ENCODE results near the gene KRT80.
A peak's percentile ranks its signal among the peaks of the same experiment; 100 is the strongest.

Gene KRT80

GRCh38 chr12:52175371-52176350, 16.2 kb downstream of the KRT80 start:
- no peak for DNase-seq

- DNase-seq = no peak
These were observed 18.3 kb downstream of the KRT80 start for GRCh38 chr12:52173526-52173925.

- DNase-seq = no peak
These were observed 18.9 kb downstream of the KRT80 start for GRCh38 chr12:52172956-52173355.

GRCh38 chr12:52171950-52172512, 19.8 kb downstream of the KRT80 start:
- DNase-seq = no peak

DNA sequence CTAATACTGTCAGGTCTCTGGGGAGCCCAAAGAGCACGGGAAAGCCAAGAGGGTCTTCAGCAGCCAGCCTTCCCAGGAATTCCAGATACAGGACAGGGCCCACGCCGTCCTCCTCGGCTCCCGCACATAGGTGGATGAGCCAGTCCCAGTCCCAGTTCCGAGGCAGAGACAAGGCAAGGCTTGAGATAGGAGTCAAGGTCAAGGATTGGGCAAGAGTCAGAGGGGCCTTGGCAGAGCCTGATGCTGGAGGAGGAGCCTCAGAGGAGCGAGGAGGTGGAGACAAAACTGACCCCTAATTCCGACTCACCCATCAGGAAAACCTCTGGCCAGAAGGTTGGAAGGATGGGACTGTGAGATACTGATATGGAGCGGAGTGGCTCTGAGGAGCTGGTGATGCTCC, 21.0 kb downstream of the KRT80 start:
- no peak for DNase-seq

GRCh38 chr12:52169886-52170285, 21.9 kb downstream of the KRT80 start:
- DNase-seq = no peak

DNA sequence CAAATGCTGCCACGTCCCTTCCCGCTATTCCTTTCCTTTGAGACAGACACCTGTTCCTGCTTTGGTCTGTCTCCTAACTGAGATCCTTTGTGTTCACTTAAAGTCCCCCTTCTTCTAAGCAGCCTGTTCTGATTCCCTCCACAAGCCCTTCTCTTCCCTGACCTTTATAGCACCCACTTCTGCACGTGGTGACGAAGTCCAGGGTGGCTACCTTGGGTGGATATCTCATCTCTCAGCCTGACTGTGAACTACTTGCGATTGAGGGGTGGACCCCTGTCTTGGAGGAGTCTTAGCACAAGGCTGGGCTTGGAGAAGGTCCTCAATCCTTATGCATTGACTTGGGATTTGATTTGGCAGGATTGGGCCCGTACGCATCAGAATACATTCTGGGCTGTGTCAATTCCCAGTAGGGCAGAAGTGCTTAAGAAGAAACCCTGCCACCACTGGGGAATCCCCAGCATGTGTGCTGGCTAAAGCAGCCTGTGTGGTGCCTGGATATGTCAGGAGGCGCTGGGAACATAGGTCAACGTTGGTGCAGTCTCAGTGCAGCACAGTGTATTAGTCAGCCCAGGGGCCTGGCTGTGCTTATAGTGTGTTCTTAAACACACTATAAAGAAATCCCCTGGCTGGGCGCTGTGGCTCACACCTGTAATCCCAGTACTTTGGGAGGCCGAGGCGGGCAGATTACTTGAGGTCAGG, 23.6 kb downstream of the KRT80 start:
- DNase-seq = no peak

DNA sequence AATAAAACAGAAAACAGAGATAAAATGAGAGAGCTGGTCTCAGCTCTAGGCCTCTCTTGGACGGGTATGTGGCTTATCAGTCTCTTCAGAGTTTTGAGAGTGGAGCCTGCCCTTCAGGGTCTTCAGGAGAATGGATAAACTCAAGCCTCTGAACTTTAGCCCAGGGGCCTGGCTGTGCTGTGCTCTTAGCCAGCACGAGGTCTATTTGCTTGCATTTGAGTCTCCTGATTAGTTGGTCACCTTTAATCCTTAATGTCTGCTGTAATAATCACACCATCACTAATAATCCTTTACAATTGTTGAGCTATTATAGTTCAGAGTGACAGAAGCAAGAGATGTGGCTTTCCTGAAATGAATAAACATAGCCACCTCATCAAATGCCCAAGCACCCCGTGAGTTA, 24.3 kb downstream of the KRT80 start:
- DNase-seq = no peak

DNA sequence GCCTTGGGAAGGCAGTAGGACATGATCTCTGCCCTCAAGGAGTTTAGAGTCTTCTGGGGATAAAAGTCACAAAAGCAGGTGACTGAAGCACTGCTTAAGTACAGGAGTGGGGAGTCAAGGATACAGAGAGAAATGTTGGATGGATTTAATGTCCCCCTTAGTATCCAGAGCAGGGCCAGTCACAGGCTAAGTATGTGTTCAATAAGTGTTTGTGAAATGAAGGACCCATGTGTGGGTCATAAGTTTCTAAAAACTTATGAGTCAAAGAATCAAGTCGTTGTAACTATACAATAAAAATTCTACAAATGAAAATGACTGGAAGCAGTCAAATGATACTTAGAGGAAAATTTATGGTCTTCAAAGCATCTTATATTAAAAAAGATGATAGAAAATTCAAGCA, 25.1 kb downstream of the KRT80 start:
- DNase-seq = no peak

DNA sequence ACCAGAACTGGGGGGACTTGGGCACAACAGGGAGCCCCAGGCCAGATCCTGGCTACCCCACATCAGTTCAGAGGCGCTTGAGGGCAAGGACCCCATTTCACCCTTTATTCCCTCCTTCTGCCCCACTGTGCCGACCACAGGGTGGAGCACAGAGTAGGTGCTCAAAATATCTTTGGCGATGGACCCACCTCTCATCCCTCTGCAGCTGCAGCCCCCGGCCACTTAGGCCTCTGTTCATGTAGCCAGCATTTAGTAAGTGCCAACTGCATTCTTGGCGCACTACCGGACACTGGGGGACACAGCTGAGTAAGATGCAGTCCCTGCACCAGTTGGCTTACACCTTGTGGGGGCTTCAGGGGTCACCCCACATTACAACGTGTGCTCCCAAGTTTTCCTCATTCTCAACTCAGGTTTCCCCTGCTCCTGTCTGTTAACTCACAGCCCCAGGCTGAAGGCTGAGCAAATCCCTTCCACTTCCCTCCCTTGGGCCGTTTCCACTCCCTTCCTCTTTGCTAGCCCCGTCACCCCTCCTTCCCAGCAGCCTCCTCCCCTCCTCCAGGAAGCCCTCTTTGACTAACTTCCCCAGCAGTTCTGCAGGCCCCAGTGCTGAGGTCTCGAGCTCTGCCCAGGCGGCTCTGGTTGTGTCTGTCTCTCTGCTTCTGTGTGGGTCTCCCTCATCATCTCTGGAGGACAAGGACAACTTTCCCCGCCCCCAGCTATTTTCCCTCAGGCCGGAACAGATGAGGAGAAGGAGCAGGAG, 26.5 kb downstream of the KRT80 start:
- DNase-seq = no peak

DNA sequence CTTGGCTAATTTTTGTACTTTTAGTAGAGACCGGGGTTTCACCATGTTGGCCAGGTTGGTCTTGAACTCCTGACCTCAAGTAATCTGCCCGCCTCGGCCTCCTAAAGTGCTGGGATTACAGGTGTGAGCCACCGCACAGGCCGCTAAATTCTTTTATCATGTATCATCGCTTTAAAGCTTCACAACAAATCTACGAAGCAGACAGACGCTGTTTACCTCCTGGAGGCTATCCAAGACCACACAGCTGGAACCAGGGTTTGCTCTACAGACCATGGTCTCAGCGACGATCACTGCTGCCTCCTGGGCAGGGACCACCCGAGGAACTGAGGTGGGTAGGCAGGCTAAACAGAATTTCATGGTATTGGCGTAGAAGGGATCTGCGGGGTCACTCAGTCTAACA, 27.2 kb downstream of the KRT80 start:
- DNase-seq = no peak

DNA sequence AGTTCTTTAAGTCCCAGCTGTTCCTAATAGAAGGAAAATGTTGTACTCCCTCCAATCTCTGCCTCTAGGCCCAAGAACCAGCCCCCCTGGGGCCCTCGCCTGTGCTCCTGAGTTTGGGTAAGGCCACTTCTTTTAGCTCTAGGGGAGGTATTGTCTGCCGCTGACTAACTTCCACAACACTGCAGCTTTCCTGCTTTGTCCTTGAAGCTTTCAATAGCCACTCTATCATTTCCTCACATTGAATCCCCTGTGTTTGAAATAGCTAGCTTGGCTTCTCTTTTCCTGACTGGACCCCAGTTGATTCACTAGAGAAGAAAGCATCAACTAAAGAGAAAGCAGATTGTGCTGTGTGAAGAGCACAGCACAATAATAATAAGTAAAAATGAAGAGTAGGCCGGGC, 28.8 kb downstream of the KRT80 start:
- no peak for DNase-seq

GRCh38 chr12:52160200-52160599, 31.6 kb downstream of the KRT80 start:
- no peak for DNase-seq

GRCh38 chr12:52157566-52158150, 34.2 kb downstream of the KRT80 start:
- DNase-seq = no peak

- peak; percentile 92 for DNase-seq
These were observed 34.9 kb downstream of the KRT80 start for GRCh38 chr12:52156757-52157565.

DNA sequence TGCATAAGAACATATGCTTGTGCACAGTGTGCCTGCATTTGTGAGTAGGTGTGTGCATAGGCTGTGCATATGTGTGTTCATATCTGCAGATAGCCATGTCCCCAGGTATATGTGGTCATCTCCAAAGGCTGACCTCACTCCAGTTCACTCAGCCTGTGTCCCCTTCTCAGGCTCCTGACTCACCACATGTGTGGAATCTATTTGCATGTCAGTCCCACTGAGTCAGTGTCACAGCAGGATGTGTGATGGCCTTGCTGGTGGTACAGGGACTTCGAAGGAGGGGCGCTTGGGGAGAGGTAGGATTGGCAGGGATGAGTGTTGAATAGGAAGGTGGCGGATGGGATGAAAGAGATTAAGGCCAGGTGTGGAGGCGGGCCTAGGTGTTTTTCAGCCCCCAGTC, 35.5 kb downstream of the KRT80 start:
- no peak for DNase-seq

- DNase-seq = no peak
These were observed 36.6 kb downstream of the KRT80 start for GRCh38 chr12:52155048-52155868.

DNA sequence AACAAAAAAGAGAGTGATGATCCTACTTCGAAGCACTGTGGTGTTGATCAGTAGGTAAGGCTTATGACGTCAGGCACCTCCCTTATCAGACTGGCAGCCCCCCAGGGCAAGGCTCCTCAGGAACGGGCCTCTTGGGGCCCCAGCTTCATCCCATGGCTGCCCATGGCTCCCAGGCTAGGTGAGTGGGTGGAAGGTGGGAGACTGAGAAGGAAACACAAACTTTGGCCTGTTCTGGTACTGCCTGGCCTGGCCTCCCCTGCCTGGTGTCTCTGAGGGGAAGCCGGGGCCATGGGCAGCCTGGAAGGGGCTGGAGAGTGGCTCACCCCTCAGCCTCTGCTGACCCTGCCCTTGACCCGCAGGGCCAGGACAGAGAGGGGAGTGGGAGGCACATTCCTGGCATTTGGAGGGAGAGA, 38.9 kb downstream of the KRT80 start:
- no peak for DNase-seq

GRCh38 chr12:52151837-52152783, 39.7 kb downstream of the KRT80 start:
- peak; percentile 79 for DNase-seq
